GM12864 (cell line): ENCODE data around the gene CLASP1.
"Not testable (repeated sequence)": the region's sequence is repeated elsewhere in the genome, so short reads cannot be mapped to it uniquely, and the experiment has no call there.

Experiments
- DNase-seq: peaks from one replicate; pipeline ENCODE4 v3.0.0-alpha.2; 2011; ENCODE audit warnings: low read depth
- H3K4me3 ChIP-seq: 2 replicates; pipeline ENCODE4 v1.5.1; 2011; ENCODE audit warnings: mild to moderate bottlenecking, low read depth, low read length, control low read depth
- CTCF ChIP-seq: IDR thresholded peaks from 2 replicates; pipeline ENCODE4 v1.5.1; 2011; ENCODE audit warnings: low read depth, mild to moderate bottlenecking, moderate library complexity, low read length, control low read depth, inconsistent platforms; ENCODE audit errors: missing control alignments

The CLASP1 gene

GRCh38 chr2:121613774-121614173, 35.5 kb downstream of the CLASP1 start:
- TF ChIP-seq CTCF, result no peak
- no peak overlapping the region for H3K4me3 ChIP-seq
- no peak for DNase-seq

- no peak for DNase-seq
- H3K4me3 ChIP-seq, result no peak overlapping the region
- no peak for TF ChIP-seq CTCF
Measured at GRCh38 chr2:121613152-121613551, 36.1 kb downstream of the CLASP1 start.

GRCh38 chr2:121611730-121612705, 37.2 kb downstream of the CLASP1 start:
- TF ChIP-seq CTCF, result no peak
- H3K4me3 ChIP-seq, result no peak overlapping the region
- no peak for DNase-seq

- not testable (repeated sequence) for DNase-seq, H3K4me3 ChIP-seq
Measured at GRCh38 chr2:121611048-121611649, 38.1 kb downstream of the CLASP1 start.

GRCh38 chr2:121610487-121610874, 38.8 kb downstream of the CLASP1 start:
- DNase-seq, H3K4me3 ChIP-seq: not testable (repeated sequence)

- no peak for DNase-seq
- H3K4me3 ChIP-seq, result no peak overlapping the region
- TF ChIP-seq CTCF, result no peak
Measured at GRCh38 chr2:121608967-121609366, 40.3 kb downstream of the CLASP1 start.

GRCh38 chr2:121608367-121608766, 40.9 kb downstream of the CLASP1 start:
- TF ChIP-seq CTCF, result no peak
- H3K4me3 ChIP-seq, result no peak overlapping the region
- DNase-seq, result no peak
